Raji (cell line): ENCODE measurements around the gene RPL10A.

Source experiments
- POLR2A ChIP-seq: IDR thresholded peaks from 2 replicates; pipeline ENCODE4 v1.6.1; 2011; ENCODE audit warnings: low read depth, low read length, control low read depth; ENCODE audit not compliant: insufficient read depth

Gene RPL10A

GRCh38 chr6:35480176-35480575, 12.0 kb downstream of the RPL10A start:
- no peak for TF ChIP-seq POLR2A

- no peak for TF ChIP-seq POLR2A
These were observed 13.0 kb downstream of the RPL10A start for GRCh38 chr6:35481226-35481625.

GRCh38 chr6:35483062-35483461, 14.9 kb downstream of the RPL10A start:
- TF ChIP-seq POLR2A, result no peak

GRCh38 chr6:35483490-35483889, 15.3 kb downstream of the RPL10A start:
- no peak for TF ChIP-seq POLR2A

- TF ChIP-seq POLR2A, result no peak
These were observed 15.9 kb downstream of the RPL10A start for GRCh38 chr6:35483893-35484645.

GRCh38 chr6:35484921-35485392, 16.8 kb downstream of the RPL10A start:
- no peak for TF ChIP-seq POLR2A

GRCh38 chr6:35485402-35485877, 17.2 kb downstream of the RPL10A start:
- TF ChIP-seq POLR2A, result no peak

- TF ChIP-seq POLR2A, result no peak
These were observed 18.1 kb downstream of the RPL10A start for GRCh38 chr6:35486005-35486925.

- TF ChIP-seq POLR2A, result no peak
These were observed 19.7 kb downstream of the RPL10A start for GRCh38 chr6:35487658-35488516.

GRCh38 chr6:35488517-35488862, 20.3 kb downstream of the RPL10A start:
- no peak for TF ChIP-seq POLR2A

GRCh38 chr6:35489066-35489465, 20.9 kb downstream of the RPL10A start:
- TF ChIP-seq POLR2A, result no peak

GRCh38 chr6:35489995-35490791, 22.0 kb downstream of the RPL10A start:
- no peak for TF ChIP-seq POLR2A

GRCh38 chr6:35490821-35491557, 22.8 kb downstream of the RPL10A start:
- TF ChIP-seq POLR2A, result no peak
